HG03280 (cell line): Measurements from ENCODE around the gene SEC14L2.

ENCODE experiments used
- ATAC-seq: cut with Tn5 transposase; IDR thresholded peaks from one replicate; pipeline ENCODE4 v1.9.1; 2021; ENCODE audit warnings: mild to moderate bottlenecking, moderate library complexity; ENCODE audit not compliant: unreplicated experiment

SEC14L2 gene

GRCh38 chr22:30396871-30397655 lies at the start of gene SEC14L2:
SEC14L2 (plus strand) TSS chr22:30397018; CDS start chr22:30397117, 99 bp downstream.
- no peak for ATAC-seq

- ATAC-seq: no peak
Observed at GRCh38 chr22:30347255-30347892, 49.4 kb upstream of the SEC14L2 start.

GRCh38 chr22:30348404-30348803 lies 48.4 kb upstream of the SEC14L2 start:
- no peak for ATAC-seq

- no peak for ATAC-seq
Observed at GRCh38 chr22:30348809-30349208, 48.0 kb upstream of the SEC14L2 start.

- no peak for ATAC-seq
Observed at GRCh38 chr22:30351226-30351625, 45.6 kb upstream of the SEC14L2 start.

- no peak for ATAC-seq
Observed at GRCh38 chr22:30354644-30355043, 42.2 kb upstream of the SEC14L2 start.

- ATAC-seq: peak; percentile 93
Observed at GRCh38 chr22:30356449-30357235, 40.2 kb upstream of the SEC14L2 start, which contains the start of the genes CCDC157 and SF3A1. CCDC157 (plus strand) TSS chr22:30357007; CDS start chr22:30366001, 8,994 bp downstream. SF3A1 (minus strand) TSS chr22:30356894; CDS start chr22:30356792, 102 bp downstream.

- no peak for ATAC-seq
Observed at GRCh38 chr22:30357236-30357570, 39.6 kb upstream of the SEC14L2 start.

GRCh38 chr22:30357650-30358215 lies 39.1 kb upstream of the SEC14L2 start:
- ATAC-seq: no peak

- no peak for ATAC-seq
Observed at GRCh38 chr22:30358541-30358940, 38.3 kb upstream of the SEC14L2 start.

GRCh38 chr22:30361916-30362650 lies 34.7 kb upstream of the SEC14L2 start:
- ATAC-seq: no peak

GRCh38 chr22:30362651-30363281 lies 34.1 kb upstream of the SEC14L2 start:
- no peak for ATAC-seq

GRCh38 chr22:30365891-30366290 lies 30.9 kb upstream of the SEC14L2 start:
- no peak for ATAC-seq

- ATAC-seq: no peak
Observed at GRCh38 chr22:30368420-30368819, 28.4 kb upstream of the SEC14L2 start.

- no peak for ATAC-seq
Observed at GRCh38 chr22:30370641-30371230, 26.1 kb upstream of the SEC14L2 start.

- ATAC-seq: no peak
Observed at GRCh38 chr22:30371321-30371720, 25.5 kb upstream of the SEC14L2 start.

GRCh38 chr22:30371981-30372380 lies 24.8 kb upstream of the SEC14L2 start:
- ATAC-seq: no peak

- ATAC-seq: no peak
Observed at GRCh38 chr22:30372915-30373314, 23.9 kb upstream of the SEC14L2 start.
